ENCODE data around the gene DUSP7. TPM values are rescaled to one million over a fixed set of nuclear protein-coding genes. Genes with fewer than 3 reads are reported as not detected.

DUSP7 gene
- polyA plus RNA-seq, 1 donor, result 18.5 TPM

- DNase-seq (ENCODE audit: low read depth), result no peak
These were observed 30.1 kb upstream of the DUSP7 start for GRCh38 chr3:52086461-52086860.

GRCh38 chr3:52085681-52086282 lies 29.4 kb upstream of the DUSP7 start:
- DNase-seq (ENCODE audit: low read depth), result no peak

GRCh38 chr3:52084954-52085680 lies 28.7 kb upstream of the DUSP7 start:
- DNase-seq (ENCODE audit: low read depth), result no peak

- DNase-seq (ENCODE audit: low read depth), result no peak
These were observed 28.0 kb upstream of the DUSP7 start for GRCh38 chr3:52084216-52084945.

GRCh38 chr3:52083556-52084087 lies 27.3 kb upstream of the DUSP7 start:
- no peak for DNase-seq (ENCODE audit: low read depth)

- DNase-seq (ENCODE audit: low read depth), result no peak
These were observed 26.6 kb upstream of the DUSP7 start for GRCh38 chr3:52082951-52083350.

- no peak for DNase-seq (ENCODE audit: low read depth)
These were observed 24.7 kb upstream of the DUSP7 start for GRCh38 chr3:52080830-52081719.

- no peak for DNase-seq (ENCODE audit: low read depth)
These were observed 23.6 kb upstream of the DUSP7 start for GRCh38 chr3:52079958-52080357.

- DNase-seq (ENCODE audit: low read depth), result no peak
These were observed 22.6 kb upstream of the DUSP7 start for GRCh38 chr3:52078781-52079560.

GRCh38 chr3:52077925-52078324 lies 21.6 kb upstream of the DUSP7 start:
- no peak for DNase-seq (ENCODE audit: low read depth)

GRCh38 chr3:52076896-52077780 lies 20.8 kb upstream of the DUSP7 start:
- DNase-seq (ENCODE audit: low read depth), result no peak

GRCh38 chr3:52073490-52073889 lies 17.1 kb upstream of the DUSP7 start:
- no peak for DNase-seq (ENCODE audit: low read depth)

GRCh38 chr3:52072471-52072870 lies 16.1 kb upstream of the DUSP7 start:
- no peak for DNase-seq (ENCODE audit: low read depth)

GRCh38 chr3:52072020-52072419 lies 15.6 kb upstream of the DUSP7 start:
- no peak for DNase-seq (ENCODE audit: low read depth)

GRCh38 chr3:52070724-52071621 lies 14.6 kb upstream of the DUSP7 start:
- DNase-seq (ENCODE audit: low read depth), result no peak

GRCh38 chr3:52069855-52070254 lies 13.5 kb upstream of the DUSP7 start:
- DNase-seq (ENCODE audit: low read depth), result no peak

GRCh38 chr3:52069135-52069534 lies 12.8 kb upstream of the DUSP7 start:
- DNase-seq (ENCODE audit: low read depth), result no peak

- DNase-seq (ENCODE audit: low read depth), result no peak
These were observed 12.4 kb upstream of the DUSP7 start for GRCh38 chr3:52068730-52069129.
